K562 (cell line): Measurements from ENCODE around the gene PSMA4. TPM values are rescaled to one million over a fixed set of nuclear protein-coding genes. Genes with fewer than 3 reads are reported as not detected.

Experiments
- BRD9 ChIP-seq: fragments of 450-650 bp; IDR thresholded peaks from 2 replicates; pipeline ENCODE4 v1.6.1; 2018; ENCODE audit warnings: low read depth; ENCODE audit not compliant: partially characterized antibody
- CBX2 ChIP-seq: fragments of 200-600 bp; sonication (generic); IDR thresholded peaks from one replicate; pipeline ENCODE4 v1.6.1; 2012; ENCODE audit warnings: mild to moderate bottlenecking, low read length, inconsistent platforms; ENCODE audit not compliant: insufficient read depth, poor library complexity, severe bottlenecking
- E2F1 ChIP-seq: sonication (generic); formaldehyde crosslinking; IDR thresholded peaks from 2 replicates; pipeline ENCODE4 v1.8.1; 2023; ENCODE audit warnings: mild to moderate bottlenecking, missing genetic modification reagents, moderate library complexity
- EZH2 ChIP-seq: IDR thresholded peaks from 2 replicates; pipeline ENCODE4 v1.6.1; 2012; ENCODE audit warnings: low read depth, mild to moderate bottlenecking, inconsistent platforms, low read length, borderline replicate concordance
- FUS ChIP-seq: fragments of 200-400 bp; formaldehyde crosslinking; optimal IDR thresholded peaks from 2 replicates; pipeline ENCODE3; 2017; ENCODE audit warnings: low read depth, low read length
- HMGN3 ChIP-seq: IDR thresholded peaks from 2 replicates; pipeline ENCODE4 v1.6.1; 2011; ENCODE audit warnings: borderline replicate concordance, low read depth, mild to moderate bottlenecking, mixed read lengths, low read length; ENCODE audit not compliant: insufficient read length; ENCODE audit errors: extremely low read depth
- HNRNPL ChIP-seq: fragments of 200-400 bp; formaldehyde crosslinking; IDR thresholded peaks from 2 replicates; pipeline ENCODE4 v1.6.1; 2017; ENCODE audit warnings: low read depth, mild to moderate bottlenecking, low read length
- MLX ChIP-seq, 2 experiments: fragments of 450-650 bp in 1 of 2; sonication (generic) in 1 of 2; formaldehyde crosslinking; conservative IDR thresholded peaks; 2 replicates each; pipeline versions ENCODE4 v1.4.0 to v1.8.1; 2020 to 2022; ENCODE audit warnings: mild to moderate bottlenecking in 1 of 2, missing genetic modification reagents in 1 of 2
- NFXL1 ChIP-seq: fragments of 450-650 bp; formaldehyde crosslinking; IDR thresholded peaks from 2 replicates; pipeline ENCODE4 v1.4.0; 2021; ENCODE audit warnings: mild to moderate bottlenecking
- RNF219 ChIP-seq: fragments of 250-450 bp; sonication (Bioruptor Pico); IDR thresholded peaks from 2 replicates; pipeline ENCODE4 v1.5.0; 2022; ENCODE audit warnings: mild to moderate bottlenecking
- SP2 ChIP-seq: IDR thresholded peaks from 2 replicates; pipeline ENCODE4 v1.6.1; 2011; ENCODE audit warnings: mild to moderate bottlenecking, low read depth, low read length, moderate library complexity; ENCODE audit not compliant: poor library complexity, severe bottlenecking; ENCODE audit errors: extremely low read depth
- TAF7 ChIP-seq: fragments of 450-650 bp; IDR thresholded peaks from 2 replicates; pipeline ENCODE4 v1.6.1; 2016; ENCODE audit warnings: missing genetic modification characterization, missing compliant biosample characterization
- U2AF2 ChIP-seq: fragments of 200-400 bp; formaldehyde crosslinking; optimal IDR thresholded peaks from 2 replicates; pipeline ENCODE3; 2017; ENCODE audit warnings: low read depth, mild to moderate bottlenecking, low read length
- YY1 ChIP-seq, 3 experiments: IDR thresholded peaks; 2 replicates each; pipeline ENCODE4 v1.6.1; 2011; ENCODE audit warnings: low read length in 2 of 3, mild to moderate bottlenecking in 2 of 3, moderate library complexity in 2 of 3, borderline replicate concordance in 1 of 3, control low read depth in 1 of 3, low read depth in 1 of 3; ENCODE audit not compliant: insufficient read depth in 3 of 3, insufficient replicate concordance in 2 of 3, control insufficient read depth in 1 of 3, insufficient read length in 1 of 3; ENCODE audit errors: extremely low read depth in 1 of 3
- ZNF121 ChIP-seq: sonication (generic); formaldehyde crosslinking; conservative IDR thresholded peaks from 2 replicates; pipeline ENCODE4 v1.8.0; 2022; ENCODE audit warnings: missing genetic modification reagents
- ZNF584 ChIP-seq: fragments of 200-800 bp; sonication (Bioruptor generic); IDR thresholded peaks from 2 replicates; pipeline ENCODE4 v1.6.1; 2016; ENCODE audit warnings: low read depth, mild to moderate bottlenecking, missing genetic modification characterization, missing compliant biosample characterization
- polyA plus RNA-seq, 8 experiments: library from polyadenylated mRNA; depleted of rRNA in 4 of 8; stranded (reverse) in 5 of 8; unstranded in 3 of 8; fragments of >200 nt; fragmentation: Nextera tagmentation in 2 of 8; fragmentation: Illumina TruSeq in 1 of 8; extraction: Ambion mirVana in 2 of 8; extraction: Trizol in 1 of 8; gene quantifications; 2 replicates each; pipeline versions ENCODE4 v1.2.1 to v1.2.3, GENCODE V29; 2011 to 2014; ENCODE audit warnings: inconsistent platforms in 1 of 8, missing spikeins in 1 of 8
- total RNA-seq, 7 experiments: library from RNA; depleted of rRNA in 6 of 7; stranded (reverse); fragments of >200 nt in 6 of 7; fragmentation: Illumina TruSeq in 2 of 7; extraction: Trizol in 2 of 7; gene quantifications; 2 replicates each; pipeline versions ENCODE4 v1.2.1 to v1.2.3, GENCODE V29; 2011 to 2021; ENCODE audit warnings: low replicate concordance in 1 of 7

The PSMA4 gene
- total and polyA plus RNA-seq, 9 of the 15 experiments (the other 6 are each of a cell fraction or from before 2014, with no cell fraction given), result 304 to 1,857 (median 666) TPM

GRCh38 chr15:78507831-78508160, 32.4 kb upstream of the PSMA4 start (continued):
- no peak for TF ChIP-seq E2F1 (CRISPR knock-in tag)
- no peak for TF ChIP-seq U2AF2
- no peak for TF ChIP-seq HNRNPL
- TF ChIP-seq MLX (CRISPR knock-in tag; conservative IDR thresholded peaks at IDR 0.05), result no peak
- TF ChIP-seq HMGN3, result peak; percentile 16
- no peak for TF ChIP-seq BRD9
- no peak for TF ChIP-seq NFXL1 (CRISPR knock-in tag)
- no peak for TF ChIP-seq RNF219 (CRISPR knock-in tag)
- no peak for TF ChIP-seq FUS
- TF ChIP-seq ZNF584 (CRISPR knock-in tag), result no peak
- TF ChIP-seq EZH2, result no peak
- no peak for TF ChIP-seq SP2
- TF ChIP-seq CBX2, result no peak
- no peak for TF ChIP-seq ZNF121
- TF ChIP-seq YY1 (IDR thresholded peaks at IDR 0.05; ENCODE audit: borderline replicate concordance in 1 of 3, control insufficient read depth in 1 of 3, extremely low read depth in 1 of 3, insufficient read depth in 3 of 3, insufficient read length in 1 of 3, insufficient replicate concordance in 2 of 3, low read depth in 1 of 3, low read length in 2 of 3), result no peak
- no peak for TF ChIP-seq TAF7 (tag)
